NOMO-1 treated with dmso at 0.1 percent for 144 hours (cell line): ENCODE measurements around the gene CDC42.

Experiments
- DNase-seq: peaks from one replicate; lab custom pipeline; 2025; ENCODE audit not compliant: unreplicated experiment; lab: John Stamatoyannopoulos, UW

Gene CDC42

DNA sequence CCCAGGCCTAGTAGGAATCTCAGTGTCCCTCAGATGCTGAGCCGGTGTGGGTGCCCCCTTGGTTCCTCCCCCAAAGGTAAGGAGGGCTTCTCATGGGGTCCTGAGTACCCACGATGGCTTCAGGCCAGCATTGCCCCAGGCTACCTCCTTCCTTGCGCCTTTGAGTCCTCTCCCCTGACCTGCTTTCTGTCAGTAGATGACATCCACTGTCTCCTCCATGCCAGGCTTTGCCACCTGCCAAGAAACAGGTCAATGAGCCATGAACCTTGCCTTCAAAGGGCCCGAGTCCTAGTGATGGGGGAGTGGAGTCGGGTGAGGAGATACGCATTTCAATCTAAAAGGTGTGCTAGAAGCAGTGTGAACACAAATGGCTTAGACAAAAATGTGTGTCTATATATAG is 74.7 kb downstream of the CDC42 start:
- DNase-seq, result no peak

DNA sequence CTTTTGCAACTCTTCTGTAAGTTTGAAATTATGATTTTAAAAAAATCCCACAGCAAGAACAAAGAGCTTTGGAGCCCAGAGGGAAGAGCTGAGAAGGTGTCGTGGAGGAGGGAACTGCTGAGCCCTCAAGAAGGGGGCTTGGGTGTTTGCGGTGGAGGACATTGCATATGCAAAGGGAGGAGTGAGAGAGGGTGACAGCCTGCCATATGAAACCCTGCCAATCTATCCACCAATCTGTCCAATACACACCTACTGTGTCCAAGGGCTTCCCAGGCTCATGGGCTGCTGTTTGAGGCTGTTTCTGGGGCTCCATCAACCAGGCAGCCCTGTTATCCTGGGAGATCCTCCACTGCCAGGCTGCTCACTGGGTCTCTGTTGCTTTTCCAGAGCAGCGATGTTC is 75.2 kb downstream of the CDC42 start:
- no peak for DNase-seq

DNA sequence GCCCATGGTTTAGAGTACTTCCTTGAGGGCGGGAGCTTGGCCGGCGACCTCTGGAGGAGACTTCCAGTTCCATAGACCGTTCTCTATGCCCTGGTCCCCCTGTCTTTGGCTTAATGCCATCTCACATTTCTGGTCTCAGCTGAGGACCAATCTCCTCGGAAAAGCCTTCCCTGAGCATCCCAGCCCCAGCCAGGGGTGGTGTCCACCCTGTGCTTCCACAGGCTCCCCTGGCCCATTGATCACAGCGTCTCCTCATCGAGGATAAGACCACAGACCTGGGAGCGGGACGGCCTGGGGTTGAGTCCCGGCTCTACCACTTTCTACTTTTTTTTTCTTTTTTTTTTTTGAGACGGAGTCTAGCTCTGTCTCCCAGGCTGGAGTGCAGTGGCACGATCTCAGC is 75.9 kb downstream of the CDC42 start:
- DNase-seq, result no peak

DNA sequence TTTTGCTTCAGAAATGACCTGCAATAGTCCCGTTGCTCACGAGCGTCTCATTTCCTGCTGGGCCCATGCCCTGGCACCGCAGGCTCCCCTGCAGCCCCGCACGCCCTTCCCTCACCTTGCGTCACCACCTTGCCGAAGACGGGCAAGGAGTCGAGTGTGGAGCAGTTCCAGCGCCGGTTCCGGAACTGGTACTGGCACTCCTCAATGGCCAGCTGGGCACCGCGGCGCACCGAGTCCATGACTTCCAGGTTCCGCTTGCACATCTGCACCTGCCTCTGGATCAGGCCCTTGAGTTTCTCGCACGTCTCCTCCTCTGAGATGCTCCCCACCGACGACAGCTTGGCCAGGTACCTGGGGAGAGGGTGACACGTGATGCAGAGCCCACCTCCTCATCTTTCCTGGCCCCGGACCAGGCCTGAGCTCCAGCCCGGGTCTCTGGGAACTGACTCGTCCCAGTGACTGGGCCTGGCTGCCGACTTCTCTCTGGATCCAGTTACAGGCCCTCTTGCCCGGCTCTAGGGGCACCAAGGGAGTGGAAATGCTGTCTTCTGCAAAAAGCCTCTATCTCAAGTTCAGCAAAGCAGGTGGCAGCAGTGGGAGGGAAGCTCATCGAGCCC is 77.1 kb downstream of the CDC42 start:
- DNase-seq, result no peak

DNA sequence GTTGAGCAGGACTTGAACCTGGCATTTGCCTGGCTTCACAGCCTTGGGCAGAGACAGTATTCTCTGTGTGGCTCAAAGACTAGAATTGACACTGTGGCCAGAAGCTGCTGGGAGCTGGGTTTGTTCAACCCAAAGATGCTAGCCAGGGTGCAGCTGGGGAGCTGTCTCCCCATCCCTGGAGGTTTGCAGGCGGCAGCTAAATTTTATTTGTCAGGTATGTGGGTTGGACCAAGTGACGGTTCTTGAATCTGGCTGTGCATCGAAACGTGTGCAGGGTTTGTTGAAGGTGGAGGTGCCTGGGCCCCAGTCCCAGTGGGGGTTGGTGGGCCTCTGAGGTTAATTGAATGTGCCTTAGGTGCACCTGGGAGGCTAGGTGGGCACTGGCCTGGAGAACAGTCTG is 78.6 kb downstream of the CDC42 start:
- DNase-seq, result no peak

DNA sequence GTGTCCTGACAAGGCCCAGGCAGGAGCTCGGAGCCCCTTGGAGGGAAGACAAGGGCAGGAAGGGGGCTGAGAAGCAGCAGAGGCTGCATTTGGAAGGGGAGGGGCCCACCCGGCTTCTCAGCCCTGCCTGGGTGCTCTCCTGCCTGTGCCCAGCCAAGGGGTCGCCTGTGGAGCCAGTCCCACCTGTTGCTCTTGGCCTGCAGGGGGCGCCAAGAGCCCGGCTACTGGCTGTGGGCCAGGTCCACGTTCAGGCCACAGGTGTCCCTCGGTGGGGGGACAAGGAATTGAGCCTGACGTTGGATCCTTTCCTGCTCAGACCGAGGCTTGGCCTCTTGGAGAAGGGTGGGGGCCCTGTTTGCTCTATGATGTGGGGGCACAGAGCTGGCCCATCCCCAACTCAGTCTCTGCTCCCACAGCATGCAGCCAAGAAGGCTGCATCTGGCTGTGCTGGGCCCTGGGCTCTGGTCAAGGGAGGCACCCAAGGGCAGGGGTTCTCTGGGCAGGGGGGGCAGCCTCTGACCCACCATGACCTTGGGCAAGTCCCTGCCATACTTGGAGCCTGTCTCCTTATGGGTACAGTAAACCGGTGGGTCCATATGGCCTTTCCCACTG is 79.5 kb downstream of the CDC42 start:
- no peak for DNase-seq

DNA sequence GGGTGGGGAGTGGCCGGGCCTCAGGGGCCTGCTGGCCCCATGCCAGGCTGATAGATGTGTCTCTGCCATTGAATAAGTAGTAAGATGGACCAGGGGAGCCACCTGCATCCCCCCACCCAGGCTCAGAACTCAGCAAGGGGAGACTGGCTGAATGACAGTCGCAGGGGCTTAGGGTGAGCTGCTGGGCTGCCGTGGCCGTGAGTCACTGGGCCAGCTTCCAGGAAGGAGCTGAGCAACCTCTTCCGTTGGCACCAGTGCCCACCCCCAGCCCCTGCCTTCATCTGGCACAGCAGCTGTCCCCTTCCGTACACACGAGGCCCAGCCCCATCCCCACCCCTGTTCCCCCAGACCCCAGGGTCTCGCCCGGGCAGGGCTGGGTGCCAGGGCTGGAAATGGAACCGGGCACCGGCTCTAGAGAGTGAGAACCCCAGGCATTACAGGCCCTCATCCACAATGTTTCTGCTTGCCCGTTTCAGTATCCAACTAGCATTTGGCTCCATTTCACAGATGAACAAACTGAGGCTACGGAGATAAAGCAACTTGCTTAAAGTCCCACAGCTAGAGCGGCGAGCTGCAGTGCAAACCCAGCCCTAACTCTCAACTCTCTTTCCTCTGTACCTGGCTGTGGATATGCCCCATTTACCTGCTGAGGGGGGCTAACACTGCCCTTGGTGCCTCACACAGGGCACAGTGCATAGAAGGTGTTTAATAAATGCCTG is 80.2 kb downstream of the CDC42 start:
- DNase-seq, result no peak

DNA sequence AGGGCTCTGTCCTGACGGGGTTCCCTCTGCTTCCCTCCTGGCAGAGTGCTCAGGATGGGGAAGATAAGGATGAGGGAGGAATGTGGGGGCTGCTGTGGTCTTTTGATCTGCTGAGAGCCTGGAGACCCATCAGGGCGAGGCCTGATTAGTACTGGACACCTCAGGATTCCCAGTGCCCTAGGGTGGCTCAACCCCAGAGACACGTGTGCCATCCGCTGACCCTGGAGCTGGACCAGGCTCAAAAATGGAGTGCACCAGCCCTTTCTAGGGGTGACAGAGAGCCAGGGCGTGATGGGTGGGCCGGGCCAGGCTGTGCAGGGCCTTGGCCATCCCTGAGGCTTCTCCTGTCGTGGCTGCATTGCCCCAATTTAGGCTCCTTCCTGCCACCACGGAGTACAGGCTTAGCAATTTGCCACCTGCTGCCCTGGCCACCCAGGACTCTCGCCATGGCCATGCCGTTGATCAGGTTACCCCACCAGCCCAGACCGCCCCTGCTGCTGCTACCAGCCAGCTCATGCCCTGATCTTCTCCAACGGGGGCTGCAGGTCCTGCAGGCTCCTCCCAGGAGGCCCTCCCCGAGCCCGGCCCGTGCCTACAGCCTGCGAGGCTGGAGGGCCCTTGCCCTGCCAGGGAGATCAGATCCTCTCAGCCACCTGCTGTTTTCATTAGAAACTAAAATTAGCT is 80.9 kb downstream of the CDC42 start:
- DNase-seq, result no peak

DNA sequence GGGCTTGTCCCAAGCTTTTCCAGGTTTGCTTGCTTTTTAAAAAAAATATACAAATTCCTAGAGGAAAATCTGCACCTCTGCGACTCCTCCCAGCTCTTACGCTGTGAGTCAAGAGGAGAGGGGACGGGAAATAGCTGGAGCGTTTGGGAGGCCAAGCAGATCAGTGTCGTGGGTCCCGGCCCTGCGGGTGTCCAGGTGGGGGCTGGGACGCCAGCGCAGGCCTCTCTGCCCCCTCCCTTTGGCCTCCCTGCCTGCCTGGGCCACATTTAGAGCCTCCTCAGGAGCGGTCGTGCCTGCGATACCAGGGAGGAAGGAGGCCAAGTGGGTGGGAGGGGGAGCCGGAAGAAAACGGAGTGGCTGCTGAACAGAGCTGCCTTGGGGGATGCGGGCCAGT is 81.4 kb downstream of the CDC42 start:
- no peak for DNase-seq

DNA sequence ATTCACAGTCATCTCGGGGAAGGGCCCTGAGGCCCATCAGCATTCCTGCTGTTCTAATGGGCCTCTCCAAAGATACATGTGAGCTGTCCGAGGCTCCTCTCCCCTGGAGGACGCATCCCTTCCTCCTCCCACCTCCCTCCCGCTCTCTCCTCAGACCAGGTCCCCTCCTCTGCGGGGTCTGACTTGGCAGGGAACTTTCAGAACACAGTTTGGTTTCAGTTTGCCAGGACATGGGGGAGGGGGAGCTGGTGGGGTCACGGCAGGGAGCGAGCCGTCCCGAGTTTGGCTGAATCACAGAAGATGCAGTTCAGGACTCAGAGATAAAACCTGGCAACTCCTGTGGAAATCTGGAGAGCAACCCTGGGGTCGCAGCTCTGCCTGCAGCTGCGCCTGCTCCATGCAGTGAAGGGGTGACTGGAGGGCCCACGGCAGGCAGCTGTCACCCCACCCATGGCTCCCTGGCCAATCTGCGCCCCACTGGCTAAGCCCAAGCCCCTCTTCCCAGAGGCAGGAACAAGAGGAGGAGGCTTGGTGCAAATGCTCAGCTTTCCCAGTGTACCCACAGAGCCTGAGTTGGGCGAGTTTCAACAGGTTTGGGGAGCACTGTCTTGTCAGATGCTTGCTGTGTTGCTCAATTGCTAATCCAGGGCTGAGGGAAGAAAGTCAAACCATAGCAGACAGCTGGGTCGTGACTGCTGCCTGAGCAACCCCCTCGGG is 84.7 kb downstream of the CDC42 start:
- no peak for DNase-seq

DNA sequence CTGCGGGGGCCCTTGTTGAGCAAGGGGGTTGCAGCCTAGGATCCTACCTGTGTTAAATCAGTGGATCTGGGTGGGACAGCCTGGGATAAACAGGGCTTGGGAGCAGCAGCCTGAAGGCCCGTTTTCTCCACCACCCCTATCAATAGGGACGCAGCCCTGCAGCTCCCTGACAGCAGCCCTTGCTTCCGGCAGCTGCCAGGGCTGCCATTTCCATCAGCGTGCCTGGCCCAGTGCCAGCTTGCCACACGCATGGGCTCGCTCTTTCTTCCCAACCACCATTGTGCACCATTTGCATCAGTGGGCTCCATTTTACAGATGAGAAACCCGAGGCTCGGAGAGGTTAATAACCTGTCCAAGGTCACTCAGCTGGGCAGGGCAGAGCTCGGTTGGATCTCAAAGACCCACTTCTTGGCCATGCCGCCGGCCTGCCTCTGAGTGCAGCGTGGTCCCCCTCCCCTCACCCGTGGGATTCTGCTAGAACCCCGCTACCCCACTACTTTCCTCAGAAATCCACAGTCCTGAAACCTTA is 86.6 kb downstream of the CDC42 start:
- no peak for DNase-seq

DNA sequence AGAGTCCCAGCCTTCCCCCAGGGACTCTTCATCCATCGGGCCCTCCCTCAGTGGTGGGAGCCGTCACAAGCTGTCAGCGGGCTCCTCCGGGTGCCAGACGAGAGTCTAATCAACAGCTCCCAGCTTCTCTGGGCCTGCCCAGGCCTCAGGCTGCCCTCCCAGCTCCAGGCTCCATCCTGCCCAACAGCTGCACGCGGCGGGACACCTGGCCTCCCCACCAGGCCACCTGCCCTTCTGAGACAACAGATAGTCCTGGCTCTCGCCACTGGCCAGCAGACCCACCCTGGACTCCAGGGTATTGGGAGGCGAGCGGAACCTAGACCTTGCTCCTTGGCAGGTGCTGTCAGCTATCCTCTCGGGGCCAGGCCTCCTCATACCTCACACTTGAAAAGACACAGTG is 87.3 kb downstream of the CDC42 start:
- DNase-seq, result no peak
